Heart left ventricle (tissue), 13 donors: Measurements from ENCODE around the gene TANGO2.

Experiments
- CTCF ChIP-seq, 12 donors: fragments of 200-600 bp; sonication (generic) in 4 of 12; IDR thresholded peaks; one replicate each; pipeline versions ENCODE4 v1.5.0 to v1.8.0; 2018 to 2022; ENCODE audit warnings: antibody characterized with exemption in 12 of 12, mild to moderate bottlenecking in 5 of 12
- POLR2A ChIP-seq, 2 donors: fragments of 450-650 bp; IDR thresholded peaks; one replicate each; pipeline ENCODE4 v1.6.1; 2017; ENCODE audit warnings: antibody characterized with exemption in 2 of 2, mild to moderate bottlenecking in 2 of 2, moderate library complexity in 2 of 2
- donor health status: ischemic (EF 13 %, LVEDD 7.1; RV severe dilation, severe dysfunction).
- donor health status: DM: no; HTN: yes; CAD: no.
- donor health status: DM: no; HTN: no; CAD: no.
- donor health status: ischemic (EF 25% LVEDD 6.9; RV normal size, moderate dysfunction).
- donor health status: ischemic (EF 25% LVEDD 5.7; RV mildly dilated, moderate dysfunction).
- donor health status: ischemic (EF 35%, LVEDD 5.7; RV mildly dilated, moderate dysfunction).
- donor health status: nonischemic (EF 11% LVEDD 7.7; RV severe dilation, severe dysfunction).
- donor health status: DM: yes; HTN: yes; CAD: no.
- donor health status: PGD.
- donor health status: ischemic (EF 29% LVEDD 5.4; RV normal size, mild dysfunction).
- donor health status: nonischemic (EF 23%, LVEDD 6.1; RV moderate dilation, normal function).

- TF ChIP-seq CTCF (IDR thresholded peaks at IDR 0.05) (no peak), POLR2A (IDR thresholded peaks at IDR 0.05) (no peak)
Observed at GRCh38 chr22:20064545-20065262, 43.8 kb downstream of the TANGO2 start.
